ENCODE results near the gene NDUFA1.

DNA sequence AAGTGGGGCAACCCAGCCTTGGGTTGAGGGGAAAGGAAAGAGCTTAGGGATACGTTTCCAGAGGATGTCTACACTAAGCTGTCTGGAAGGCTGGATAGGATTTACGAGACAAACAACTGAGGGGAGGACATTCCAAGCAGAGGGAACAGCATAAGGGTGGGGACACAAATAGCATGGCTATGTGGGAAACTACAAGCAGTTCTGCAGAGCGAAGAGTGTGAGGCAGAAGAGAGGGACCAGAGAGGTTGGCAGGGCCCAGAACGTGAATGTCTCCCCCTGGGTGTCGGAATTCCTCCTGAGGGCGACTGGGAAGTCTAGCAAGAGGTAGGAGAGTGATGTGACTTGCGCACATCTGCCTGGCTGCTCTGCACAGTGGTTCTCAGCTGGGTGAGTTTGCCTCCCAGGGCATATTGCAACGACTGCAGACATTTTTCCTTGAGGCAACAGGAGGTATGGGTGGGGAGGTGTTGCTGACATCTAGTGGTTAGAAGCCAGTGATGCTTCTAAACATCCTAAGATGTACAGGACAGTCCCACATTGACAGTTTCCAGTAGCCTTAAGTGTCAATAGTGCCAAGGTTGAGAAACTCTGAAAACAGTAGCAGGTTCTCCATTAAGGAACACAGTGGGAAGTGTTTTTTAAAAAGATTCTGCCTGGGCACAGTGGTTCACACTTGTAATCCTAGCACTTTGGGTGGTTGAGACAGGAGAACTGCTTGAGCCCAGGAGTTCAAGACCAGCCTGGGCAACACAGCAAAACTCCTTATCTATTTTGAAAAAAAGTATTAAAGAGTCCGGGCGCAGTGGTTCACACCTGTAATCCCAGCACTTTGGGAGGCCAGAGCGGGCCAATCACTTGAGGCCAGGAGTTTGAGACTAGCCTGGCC is 9.2 kb downstream of the NDUFA1 start:
- TF ChIP-seq, protein P1, sequence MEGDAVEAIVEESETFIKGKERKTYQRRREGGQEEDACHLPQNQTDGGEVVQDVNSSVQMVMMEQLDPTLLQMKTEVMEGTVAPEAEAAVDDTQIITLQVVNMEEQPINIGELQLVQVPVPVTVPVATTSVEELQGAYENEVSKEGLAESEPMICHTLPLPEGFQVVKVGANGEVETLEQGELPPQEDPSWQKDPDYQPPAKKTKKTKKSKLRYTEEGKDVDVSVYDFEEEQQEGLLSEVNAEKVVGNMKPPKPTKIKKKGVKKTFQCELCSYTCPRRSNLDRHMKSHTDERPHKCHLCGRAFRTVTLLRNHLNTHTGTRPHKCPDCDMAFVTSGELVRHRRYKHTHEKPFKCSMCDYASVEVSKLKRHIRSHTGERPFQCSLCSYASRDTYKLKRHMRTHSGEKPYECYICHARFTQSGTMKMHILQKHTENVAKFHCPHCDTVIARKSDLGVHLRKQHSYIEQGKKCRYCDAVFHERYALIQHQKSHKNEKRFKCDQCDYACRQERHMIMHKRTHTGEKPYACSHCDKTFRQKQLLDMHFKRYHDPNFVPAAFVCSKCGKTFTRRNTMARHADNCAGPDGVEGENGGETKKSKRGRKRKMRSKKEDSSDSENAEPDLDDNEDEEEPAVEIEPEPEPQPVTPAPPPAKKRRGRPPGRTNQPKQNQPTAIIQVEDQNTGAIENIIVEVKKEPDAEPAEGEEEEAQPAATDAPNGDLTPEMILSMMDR (conservative IDR thresholded peaks at IDR 0.05): peak; percentile 75
- TF ChIP-seq ZFX (IDR thresholded peaks at IDR 0.05): no peak

Measured in C4-2B (cell line).